AG04449 (cell line): ENCODE results near the gene PLS3.

Experiments
- CTCF ChIA-PET: fragments of 350-600 bp; formaldehyde crosslinking; extraction: SDS; loops from one replicate; lab custom pipeline; 2021; ENCODE audit warnings: antibody characterized with exemption; lab: Yijun Ruan, JAX
- POLR2A ChIA-PET: fragments of 400-600, 350-600 bp; formaldehyde crosslinking; extraction: SDS; loops from one replicate; lab custom pipeline; 2020; ENCODE audit warnings: antibody characterized with exemption, inconsistent platforms; lab: Yijun Ruan, JAX
- DNase-seq: peaks from one replicate; pipeline ENCODE4 v3.0.0-alpha.2; 2010; ENCODE audit warnings: low read depth, low spot score
- H3K4me3 ChIP-seq: 2 replicates; pipeline ENCODE4 v1.5.1; 2011; ENCODE audit warnings: low read depth, mild to moderate bottlenecking, control low read depth, low read length
- CTCF ChIP-seq: IDR thresholded peaks from one replicate; pipeline ENCODE4 v1.5.1; 2011; ENCODE audit warnings: mild to moderate bottlenecking, moderate library complexity, low read length, control low read depth, inconsistent platforms; ENCODE audit not compliant: insufficient read depth; ENCODE audit errors: missing control alignments

PLS3 gene

DNA sequence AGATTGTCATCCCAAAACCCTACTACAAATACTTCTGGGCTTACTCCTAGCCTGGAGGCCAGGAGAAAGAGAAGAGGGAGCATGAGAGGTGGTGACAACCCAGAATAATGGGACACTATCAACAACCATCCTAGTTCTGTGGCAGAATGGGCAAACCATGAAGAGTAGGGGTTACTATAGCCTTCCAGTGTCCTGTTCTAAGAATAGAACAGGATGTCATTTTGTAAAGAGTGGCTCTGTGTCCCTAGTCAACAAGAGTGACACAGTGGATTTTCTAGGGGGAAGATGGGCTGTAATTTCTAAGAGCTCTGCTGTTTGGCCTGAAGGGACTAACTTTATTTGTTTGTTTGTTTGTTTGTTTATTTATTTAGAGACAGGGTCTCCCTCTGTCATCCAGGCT lies 136.0 kb downstream of the PLS3 start:
- H3K4me3 ChIP-seq = no peak overlapping the region
- POLR2A ChIA-PET = no interaction called here
- DNase-seq = no peak
- no peak for TF ChIP-seq CTCF
- CTCF ChIA-PET = no interaction called here

GRCh38 chrX:115697806-115698205 lies 136.8 kb downstream of the PLS3 start:
- no peak overlapping the region for H3K4me3 ChIP-seq
- CTCF ChIA-PET = no interaction called here
- TF ChIP-seq CTCF = no peak
- no peak for DNase-seq
- POLR2A ChIA-PET = no interaction called here
